Measurements from ENCODE around the gene GALNT12.

GALNT12 gene, protein sequence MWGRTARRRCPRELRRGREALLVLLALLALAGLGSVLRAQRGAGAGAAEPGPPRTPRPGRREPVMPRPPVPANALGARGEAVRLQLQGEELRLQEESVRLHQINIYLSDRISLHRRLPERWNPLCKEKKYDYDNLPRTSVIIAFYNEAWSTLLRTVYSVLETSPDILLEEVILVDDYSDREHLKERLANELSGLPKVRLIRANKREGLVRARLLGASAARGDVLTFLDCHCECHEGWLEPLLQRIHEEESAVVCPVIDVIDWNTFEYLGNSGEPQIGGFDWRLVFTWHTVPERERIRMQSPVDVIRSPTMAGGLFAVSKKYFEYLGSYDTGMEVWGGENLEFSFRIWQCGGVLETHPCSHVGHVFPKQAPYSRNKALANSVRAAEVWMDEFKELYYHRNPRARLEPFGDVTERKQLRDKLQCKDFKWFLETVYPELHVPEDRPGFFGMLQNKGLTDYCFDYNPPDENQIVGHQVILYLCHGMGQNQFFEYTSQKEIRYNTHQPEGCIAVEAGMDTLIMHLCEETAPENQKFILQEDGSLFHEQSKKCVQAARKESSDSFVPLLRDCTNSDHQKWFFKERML
- 14.1 reads per million, percentile 39 among the genes with 10 or more reads in this experiment for total RNA-seq

- peak; percentile 42 for DNase-seq
Observed at GRCh38 chr9:98807070-98807813, at the start of gene GALNT12. GALNT12 (plus strand) TSS chr9:98807670; CDS start chr9:98807699, 29 bp downstream.

- DNase-seq, result no peak
Observed at GRCh38 chr9:98760231-98760630, 47.2 kb upstream of the GALNT12 start.

- no peak for DNase-seq
Observed at GRCh38 chr9:98763986-98764745, 43.3 kb upstream of the GALNT12 start.

- DNase-seq, result no peak
Observed at GRCh38 chr9:98765256-98765655, 42.2 kb upstream of the GALNT12 start.

GRCh38 chr9:98766586-98766985, 40.9 kb upstream of the GALNT12 start:
- no peak for DNase-seq

DNA sequence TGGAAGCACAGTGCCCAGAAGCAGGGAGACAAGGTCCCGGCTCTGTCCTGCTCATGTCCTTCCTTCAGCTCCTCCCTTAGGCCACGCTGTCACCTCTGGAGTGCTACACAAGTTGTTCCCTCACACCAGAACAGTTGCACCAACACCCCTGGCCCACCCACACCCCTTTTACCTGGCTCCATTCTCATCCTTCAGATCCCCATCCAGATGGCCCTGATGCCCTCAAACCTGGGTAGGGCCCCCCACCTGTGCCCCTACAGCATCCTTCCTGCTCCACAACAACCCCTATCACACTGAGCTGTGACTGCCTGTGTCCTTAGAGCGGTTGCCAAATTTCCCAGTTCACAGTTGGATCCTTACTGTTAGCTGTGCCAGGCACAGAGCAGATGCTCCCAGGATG, 40.3 kb upstream of the GALNT12 start:
- DNase-seq, result no peak

- no peak for DNase-seq
Observed at GRCh38 chr9:98767915-98768314, 39.6 kb upstream of the GALNT12 start.

DNA sequence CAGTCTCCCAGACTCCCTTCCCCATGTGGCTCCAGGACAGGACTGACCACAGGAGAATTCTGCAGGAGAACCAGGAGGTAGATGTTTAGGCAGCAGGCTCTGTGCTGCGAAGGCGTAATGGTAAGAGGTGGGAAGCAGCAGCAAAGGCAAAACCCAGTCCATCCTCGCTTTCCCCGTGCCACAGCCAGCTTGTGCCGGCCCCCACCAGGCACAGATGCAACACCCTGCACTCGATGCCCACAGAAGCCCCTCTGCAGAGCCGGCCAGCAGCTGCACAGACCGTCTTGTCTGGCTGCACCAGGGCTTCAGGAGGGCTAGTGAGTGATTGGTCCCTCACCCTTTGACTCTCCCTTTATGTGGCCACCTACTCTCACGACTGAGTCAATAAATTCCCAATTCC, 39.1 kb upstream of the GALNT12 start:
- no peak for DNase-seq

DNA sequence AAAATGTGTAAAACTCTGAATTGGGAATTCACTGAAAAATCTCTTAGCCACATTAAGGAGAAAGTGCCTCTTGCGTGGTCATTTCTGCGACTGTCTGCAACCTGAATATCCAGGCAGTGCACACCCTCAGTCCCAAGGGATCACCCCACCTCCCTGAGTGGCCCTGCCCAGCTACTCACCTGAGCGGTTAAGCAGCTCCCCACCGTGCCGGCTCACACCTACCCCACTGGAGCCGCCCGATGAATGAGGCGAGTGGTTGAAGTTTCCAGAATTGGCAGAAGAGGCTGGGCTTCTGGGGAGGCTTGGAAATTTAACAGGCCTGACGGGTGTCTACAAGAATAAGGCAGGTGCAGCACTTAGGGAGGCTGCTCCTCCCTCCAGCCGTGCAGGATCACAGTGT, 36.8 kb upstream of the GALNT12 start:
- no peak for DNase-seq

DNA sequence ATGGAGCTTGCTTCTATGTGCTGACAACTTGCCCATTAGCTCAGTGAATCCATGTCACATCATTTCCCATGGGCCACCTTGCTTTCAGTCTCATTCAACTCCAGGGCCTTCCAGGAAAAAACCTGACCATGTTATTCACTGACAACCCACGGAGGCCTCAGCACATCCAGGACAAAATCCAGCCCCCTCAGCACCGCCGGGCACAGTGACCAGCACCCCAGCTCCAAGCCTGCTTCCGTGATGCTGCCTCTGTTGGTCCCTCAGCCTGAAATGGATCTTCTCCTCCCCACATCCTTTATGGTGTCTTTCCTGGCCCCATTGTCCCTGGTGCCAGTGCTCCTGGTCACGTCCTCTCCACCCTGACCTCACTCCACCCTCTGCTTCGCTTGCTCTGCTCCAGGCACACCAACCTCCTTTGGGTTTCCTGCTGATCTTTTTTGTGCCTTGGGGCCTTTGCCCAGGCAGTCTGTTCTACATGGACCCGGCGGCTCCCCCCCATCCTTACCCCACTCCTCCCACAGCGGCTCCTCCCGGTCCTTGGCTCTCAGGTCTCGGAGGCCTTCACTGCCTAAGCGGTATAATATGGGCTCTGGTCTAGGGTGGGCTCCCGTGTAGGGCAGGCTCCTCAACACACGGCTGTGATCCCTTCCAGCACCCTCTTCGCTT, 36.1 kb upstream of the GALNT12 start:
- no peak for DNase-seq

GRCh38 chr9:98772364-98773155, 34.9 kb upstream of the GALNT12 start:
- no peak for DNase-seq

GRCh38 chr9:98773721-98774120, 33.7 kb upstream of the GALNT12 start:
- no peak for DNase-seq

DNA sequence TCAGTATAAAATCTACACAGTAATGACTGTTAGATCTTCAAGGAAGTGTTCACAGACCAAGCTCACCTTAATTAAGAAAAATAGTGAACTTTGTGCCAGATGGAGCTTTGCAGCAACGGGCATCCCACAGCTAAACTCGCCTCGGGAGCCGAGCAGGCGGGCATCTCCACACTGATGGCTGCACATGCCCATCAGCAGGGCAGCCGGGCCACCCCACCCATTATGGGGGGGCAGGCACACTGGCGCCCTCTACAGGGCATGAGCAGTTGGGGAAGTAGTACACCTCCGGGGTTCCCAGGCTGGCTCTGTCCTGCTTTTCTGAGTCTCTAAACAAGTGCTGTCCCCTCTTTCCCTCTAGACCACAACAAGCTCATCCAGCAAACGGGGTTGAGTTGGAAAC, 32.7 kb upstream of the GALNT12 start:
- DNase-seq, result no peak

DNA sequence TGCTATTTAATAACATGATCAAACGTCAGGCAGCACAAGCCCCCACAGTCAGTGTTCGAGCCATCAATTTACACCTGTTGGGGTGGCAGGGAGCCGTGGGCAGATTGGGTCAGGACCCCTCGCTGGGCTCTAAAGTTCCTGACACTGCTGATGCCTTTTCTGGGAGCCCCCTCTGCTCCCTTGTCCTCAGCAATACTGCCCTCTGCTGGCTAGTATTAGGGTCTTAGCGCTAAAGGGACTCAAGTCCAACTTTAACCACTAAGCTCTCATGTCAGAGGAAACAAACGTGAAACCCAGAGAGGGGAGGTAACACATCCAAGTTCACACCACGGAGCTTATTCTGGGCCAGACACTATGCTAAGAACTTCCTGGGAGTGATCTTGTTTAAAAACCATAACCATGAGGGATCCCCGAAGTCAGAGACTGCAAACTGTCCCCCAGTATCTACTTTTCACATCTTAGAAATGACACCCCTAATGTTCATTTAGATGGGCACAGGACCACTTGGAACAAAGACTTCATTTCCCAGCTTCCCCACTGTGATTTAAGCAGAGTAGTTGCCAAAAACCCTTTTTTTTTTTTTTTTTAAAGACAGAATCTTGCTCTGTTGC, 31.5 kb upstream of the GALNT12 start:
- no peak for DNase-seq

DNA sequence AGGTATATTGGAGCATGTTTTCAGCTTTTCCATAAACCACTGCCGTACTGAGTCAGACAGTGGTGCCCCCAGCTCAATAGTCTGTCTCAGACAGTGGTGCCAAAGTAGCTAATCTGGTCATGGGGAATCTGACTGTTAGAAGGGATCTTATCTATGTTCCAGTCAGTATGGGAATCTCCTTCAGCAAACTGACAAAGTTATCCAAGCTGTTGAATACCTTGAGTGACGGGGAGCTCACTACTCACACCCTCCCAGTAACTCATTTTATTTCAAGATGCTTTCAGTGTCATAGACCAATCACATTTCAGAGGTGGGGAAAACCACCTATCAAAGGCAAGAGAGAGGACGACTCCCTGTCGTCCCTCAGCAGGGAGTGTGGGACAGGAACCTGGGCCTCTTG, 29.9 kb upstream of the GALNT12 start:
- no peak for DNase-seq

DNA sequence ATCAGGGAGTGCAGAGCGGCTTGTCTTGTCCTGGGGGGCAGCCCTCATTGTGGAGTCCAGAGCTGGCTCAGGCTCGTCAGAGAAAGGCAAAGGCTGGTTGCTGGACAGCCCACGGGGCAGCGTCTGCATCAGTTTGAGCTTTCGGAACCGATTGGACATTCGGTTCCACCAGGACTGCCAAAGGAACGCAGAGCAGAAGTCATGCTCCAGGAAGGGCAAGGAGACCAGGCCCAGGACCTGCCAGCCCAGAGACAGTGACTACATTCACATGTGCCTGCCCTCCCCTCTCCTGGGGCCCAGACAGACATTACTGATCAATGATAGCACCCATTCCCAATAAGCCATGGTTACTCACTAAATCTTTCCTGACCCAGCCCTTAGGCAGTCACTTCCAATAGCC, 29.2 kb upstream of the GALNT12 start:
- DNase-seq, result no peak

- no peak for DNase-seq
Observed at GRCh38 chr9:98778711-98779530, 28.5 kb upstream of the GALNT12 start.

- DNase-seq, result no peak
Observed at GRCh38 chr9:98780059-98780749, 27.3 kb upstream of the GALNT12 start.

DNA sequence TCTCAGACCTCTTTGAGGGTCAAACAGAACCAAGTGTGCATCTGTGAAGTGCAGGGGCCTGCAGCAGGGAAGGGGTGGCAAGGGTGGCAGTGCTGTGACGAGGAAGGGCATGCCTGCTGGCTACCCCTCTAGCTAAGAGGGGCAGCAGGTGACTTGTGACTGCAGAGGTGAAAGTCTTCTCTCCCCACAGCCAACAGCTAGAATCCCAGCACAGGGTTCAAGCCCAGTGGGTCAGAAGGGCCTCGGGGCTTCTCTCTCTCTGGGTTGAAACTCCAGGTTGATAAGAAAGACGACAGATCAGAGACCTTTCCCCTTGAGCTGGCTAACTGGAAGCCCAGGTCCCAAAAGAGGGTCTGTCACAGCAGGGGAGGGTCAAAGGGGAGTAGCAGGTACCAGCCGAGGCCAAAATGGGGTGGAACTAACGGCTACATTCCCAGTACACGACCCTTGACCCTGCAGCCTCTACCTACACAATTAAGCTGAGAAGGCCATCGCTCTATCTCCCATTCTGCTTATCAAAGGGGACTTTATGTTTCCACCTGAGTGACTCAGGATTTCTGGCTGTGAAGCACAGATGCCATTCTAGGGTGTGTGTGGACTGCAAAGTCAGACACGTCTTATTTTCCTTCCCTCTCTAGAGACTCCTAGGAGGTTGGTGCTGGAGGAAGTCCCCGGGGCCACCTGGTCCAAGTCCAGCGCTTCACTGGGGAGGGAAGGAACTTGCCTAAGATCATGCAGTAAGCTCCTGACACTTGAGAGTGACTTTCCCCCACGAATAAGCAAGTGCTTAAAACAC, 25.7 kb upstream of the GALNT12 start:
- no peak for DNase-seq

All from effector CD4-positive, alpha-beta T cell (primary cell).